Activated CD4-positive, alpha-beta T cell treated with anti-CD3 and anti-CD28 coated beads for 36 hours (primary cell): ENCODE results near the gene SPOUT1. TPM values are rescaled to one million over a fixed set of nuclear protein-coding genes. Genes with fewer than 3 reads are reported as not detected.
"Not testable (repeated sequence)": the region's sequence is repeated elsewhere in the genome, so short reads cannot be mapped to it uniquely, and the experiment has no call there.

Experiments
- ATAC-seq: fragments of 200-7000 bp; cut with Tn5 transposase; one replicate; pipeline ENCODE4 v1.10.0; 2021; ENCODE audit warnings: mild to moderate bottlenecking, moderate library complexity
- CTCF ChIA-PET: fragments of 350-600 bp; sonication (Branson Sonifier 250); formaldehyde crosslinking; loops from one replicate; lab custom pipeline; 2021; ENCODE audit warnings: antibody characterized with exemption; lab: Charles Lee
- POLR2A ChIA-PET: fragments of 350-600 bp; sonication (Branson Sonifier 250); formaldehyde crosslinking; loops from one replicate; lab custom pipeline; 2021; ENCODE audit warnings: antibody characterized with exemption, inconsistent platforms; lab: Charles Lee
- DNase-seq: peaks from one replicate; pipeline ENCODE4 v3.0.0-alpha.2; 2020
- H3K27ac Mint-ChIP-seq: one replicate; pipeline ENCODE4 v1.8.0; 2021; ENCODE audit warnings: mixed read lengths
- H3K27me3 Mint-ChIP-seq: one replicate; pipeline ENCODE4 v1.8.0; 2021; ENCODE audit warnings: mixed read lengths
- H3K36me3 Mint-ChIP-seq: one replicate; pipeline ENCODE4 v1.8.0; 2021; ENCODE audit warnings: low read depth, mixed read lengths
- H3K4me1 Mint-ChIP-seq: one replicate; pipeline ENCODE4 v1.8.0; 2021; ENCODE audit warnings: mixed read lengths
- H3K4me3 Mint-ChIP-seq: one replicate; pipeline ENCODE4 v1.8.0; 2021; ENCODE audit warnings: mild to moderate bottlenecking, moderate library complexity, mixed read lengths
- H3K9me3 Mint-ChIP-seq: one replicate; pipeline ENCODE4 v1.8.0; 2021; ENCODE audit warnings: low read depth, mixed read lengths
- intact Hi-C, 2 experiments: fragments of 100-400 bp; cut with DNase I in 1 of 2; cut with micrococcal nuclease in 1 of 2; formaldehyde crosslinking; loops; one replicate each; pipeline versions ENCODE4 v1.14.2 to v1.15.1; 2022 to 2024; cut with DNase I, micrococcal nuclease
- total RNA-seq, 2 experiments: library from RNA; stranded (reverse); gene quantifications; one replicate each; pipeline ENCODE4 v1.2.3, GENCODE V29; 2021

The SPOUT1 gene
- total RNA-seq, 2 experiments from 2014 or later, result 87.9 to 92.9 TPM

DNA sequence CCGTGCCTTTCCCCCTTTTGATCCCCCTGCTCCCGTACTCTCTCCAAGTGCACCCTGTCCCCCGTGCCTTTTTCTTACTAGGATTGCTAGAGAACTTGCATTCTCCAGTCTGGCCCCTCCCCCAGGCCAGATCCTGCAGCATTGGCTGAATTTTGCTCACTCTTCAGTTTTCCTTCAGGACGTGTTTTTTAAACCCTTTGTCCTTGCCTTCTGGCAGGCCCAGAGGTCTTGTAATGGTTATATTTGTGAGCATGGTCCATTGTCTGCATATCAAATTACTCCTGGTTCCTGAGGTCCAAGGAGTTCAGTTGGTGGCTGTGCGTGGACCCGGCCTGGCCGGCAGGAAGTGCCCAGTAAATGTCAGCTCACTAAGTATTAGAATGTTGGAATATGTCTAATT is 41.9 kb downstream of the SPOUT1 start:
- DNase-seq, result peak; percentile 41
- H3K36me3 Mint-ChIP-seq, result peaks cover 5% of the 10 kb centered on the region
- H3K9me3 Mint-ChIP-seq, result no peaks in the 10 kb centered on the region
- peaks cover 24% of the 10 kb centered on the region for H3K4me1 Mint-ChIP-seq
- ChIA-PET CTCF (interaction anchor here (0.7 to 2.3 kb wide), 7 partner anchors 12 to 426 kb away, joined by 3 to 11 read pairs (median 3); partner anchors contain the start of genes ENDOG, PKN3 and ZER1), POLR2A (no interaction called here)
- intact Hi-C loops, result loop anchor here (1.0 to 5.0 kb wide), 18 partner anchors 16 to 627 kb away; partner anchors contain the start of genes PKN3 (in 2 of the 2), ZER1 (in 2 of the 2), BBLN (in 1 of the 2) and COQ4 (in 1 of the 2)
- no peak for ATAC-seq
- H3K27me3 Mint-ChIP-seq, result no peaks in the 10 kb centered on the region
- peak overlapping the region; percentile 87 for H3K4me3 Mint-ChIP-seq
- peak overlapping the region; percentile 87 for H3K27ac Mint-ChIP-seq

DNA sequence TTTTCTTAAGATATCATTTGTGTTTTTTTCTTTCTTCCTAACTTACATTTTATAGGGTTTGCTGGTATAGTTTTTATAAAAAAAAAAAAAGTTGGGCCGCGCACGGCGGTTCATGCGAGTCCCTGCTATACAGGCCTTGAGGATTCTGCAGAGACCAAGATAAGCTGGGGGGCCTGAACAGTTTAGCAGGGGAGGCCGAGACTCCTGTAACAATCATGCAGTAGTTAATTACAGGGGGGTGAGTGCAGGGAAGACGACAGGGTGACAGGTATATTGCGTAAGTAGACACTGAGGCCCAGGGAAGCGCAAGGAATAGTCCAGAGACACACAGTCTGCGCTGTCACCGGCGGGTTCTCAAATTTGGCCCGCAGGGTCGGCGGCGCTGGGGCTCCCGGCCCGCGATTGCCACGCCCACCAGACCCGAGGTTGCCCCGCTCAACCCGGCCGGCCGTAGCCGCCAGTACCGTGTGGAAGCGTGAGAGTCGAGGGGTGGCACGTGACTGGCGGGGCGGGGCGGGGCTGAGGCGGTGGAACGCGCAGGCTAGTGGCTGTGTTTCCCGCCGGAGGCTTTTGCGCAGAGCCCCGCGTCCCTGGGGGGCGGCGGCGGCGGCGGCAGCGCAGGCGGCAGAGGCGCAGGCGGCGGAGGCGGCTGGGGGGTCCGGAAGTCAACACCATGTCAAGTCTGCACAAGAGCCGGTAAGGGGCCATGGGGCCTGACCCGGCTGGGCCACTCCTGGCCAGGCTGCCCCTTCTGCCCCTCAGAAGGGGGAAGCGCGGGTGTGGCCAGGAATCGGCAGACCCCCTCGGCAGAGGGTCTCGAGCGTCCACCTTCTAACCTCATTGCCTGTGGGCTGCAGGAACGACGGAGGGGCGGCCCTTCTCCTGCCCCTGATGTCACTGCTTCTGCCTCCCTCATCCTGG is 42.7 kb downstream of the SPOUT1 start, which contains the start of gene TBC1D13:
TBC1D13 (plus strand) TSS at position 573 of the 921 bp plus-strand sequence; CDS start at position 674, 101 bp downstream.
- H3K27ac Mint-ChIP-seq, result peak within 1 kb of the TSS; percentile 87
- peak within 1 kb of the TSS; percentile 87 for H3K4me3 Mint-ChIP-seq
- H3K27me3 Mint-ChIP-seq, result no peaks in the 10 kb centered on the region
- CTCF ChIA-PET, result no interaction called here
- peak; percentile 97 for ATAC-seq
- DNase-seq, result peak; percentile 94
- intact Hi-C loops, result loop anchor here (1.0 to 5.0 kb wide), 18 partner anchors 16 to 627 kb away; partner anchors contain the start of genes PKN3 (in 2 of the 2), ZER1 (in 2 of the 2), BBLN (in 1 of the 2) and COQ4 (in 1 of the 2)
- H3K4me1 Mint-ChIP-seq, result peaks cover 18% of the 10 kb centered on the region
- H3K9me3 Mint-ChIP-seq, result no peaks in the 10 kb centered on the region
- peaks cover 1% of the 10 kb centered on the region for H3K36me3 Mint-ChIP-seq
- POLR2A ChIA-PET, result no interaction called here

GRCh38 chr9:128785427-128785826 is 44.2 kb downstream of the SPOUT1 start:
- Mint-ChIP-seq H3K9me3 (peaks cover 3% of the 10 kb centered on the region), H3K27ac (peak overlapping the region; percentile 58), H3K36me3 (no peaks in the 10 kb centered on the region), H3K4me3 (no peak overlapping the region), H3K4me1 (peaks cover 21% of the 10 kb centered on the region), H3K27me3 (no peaks in the 10 kb centered on the region)
- no peak for DNase-seq
- intact Hi-C loops, result loop anchor here (5.0 kb wide), 3 partner anchors 83 to 242 kb away; partner anchors contain the start of genes PKN3 (in 1 of the 2), SH3GLB2 (in 1 of the 2) and SPTAN1 (in 1 of the 2)
- no peak for ATAC-seq
- CTCF ChIA-PET, result no interaction called here
- POLR2A ChIA-PET, result no interaction called here

DNA sequence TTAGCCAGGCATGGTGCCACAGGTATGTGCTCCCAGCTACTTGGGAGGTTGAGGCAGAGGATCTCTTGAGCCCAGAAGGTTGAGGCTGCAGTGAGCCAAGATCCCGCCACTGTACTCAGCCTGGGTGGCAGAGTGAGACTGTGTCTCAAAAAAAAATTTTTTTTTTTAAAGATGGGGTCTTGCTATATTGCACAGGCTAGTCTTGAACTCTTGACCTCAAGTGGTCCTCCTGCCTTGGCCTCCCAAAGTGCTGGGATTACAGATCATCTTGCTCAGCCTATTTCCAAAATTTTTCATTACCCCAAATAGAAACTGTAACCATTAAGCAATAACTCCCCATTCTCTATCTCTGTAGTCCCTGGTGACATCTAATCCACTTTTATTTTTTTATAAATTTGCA is 46.9 kb downstream of the SPOUT1 start:
- Mint-ChIP-seq H3K27me3 (no peaks in the 10 kb centered on the region), H3K27ac (no peak overlapping the region), H3K4me1 (peaks cover 10% of the 10 kb centered on the region), H3K9me3 (peaks cover 3% of the 10 kb centered on the region), H3K36me3 (no peaks in the 10 kb centered on the region), H3K4me3 (no peak overlapping the region)
- ATAC-seq (no peak), DNase-seq (no peak)
- ChIA-PET CTCF (interaction anchor here (0.6 to 0.8 kb wide), 3 partner anchors 16 to 356 kb away, joined by 3 to 4 read pairs (median 4); no protein-coding TSS in a partner anchor), POLR2A (interaction anchor here (0.7 to 1.1 kb wide), 3 partner anchors 9 to 421 kb away, joined by 3 to 5 read pairs (median 3); partner anchors contain the start of gene ENDOG)
- intact Hi-C loops, result no loop called here

- POLR2A ChIA-PET, result interaction anchor here (1.0 to 1.1 kb wide), 2 partner anchors 37 to 420 kb away, joined by 3 to 5 read pairs; partner anchors contain the start of gene ENDOG
Observed at GRCh38 chr9:128781187-128782070, 48.2 kb downstream of the SPOUT1 start.

GRCh38 chr9:128780093-128780492 is 49.5 kb downstream of the SPOUT1 start:
- CTCF ChIA-PET, result interaction anchor here (0.6 kb wide), 1 partner anchor 903 kb away, joined by 3 read pairs; no protein-coding TSS in a partner anchor
- DNase-seq, POLR2A ChIA-PET, intact Hi-C loops, H3K27ac Mint-ChIP-seq, ATAC-seq, H3K27me3 Mint-ChIP-seq, H3K4me3 Mint-ChIP-seq, H3K36me3 Mint-ChIP-seq, H3K4me1 Mint-ChIP-seq, H3K9me3 Mint-ChIP-seq: not testable (repeated sequence)

More at GRCh38 chr9:128781187-128782070, 48.2 kb downstream of the SPOUT1 start:
- CTCF ChIA-PET, result interaction anchor here (0.6 to 0.8 kb wide), 2 partner anchors 40 to 280 kb away, joined by 3 to 4 read pairs; no protein-coding TSS in a partner anchor
- H3K27me3 Mint-ChIP-seq, result no peaks in the 10 kb centered on the region
- H3K9me3 Mint-ChIP-seq, result peaks cover 3% of the 10 kb centered on the region
- H3K36me3 Mint-ChIP-seq, result no peaks in the 10 kb centered on the region
- intact Hi-C loops, result no loop called here
- H3K27ac Mint-ChIP-seq, result no peak overlapping the region
- ATAC-seq (no peak), DNase-seq (no peak)
- no peak overlapping the region for H3K4me3 Mint-ChIP-seq
- peaks cover 10% of the 10 kb centered on the region for H3K4me1 Mint-ChIP-seq

DNA sequence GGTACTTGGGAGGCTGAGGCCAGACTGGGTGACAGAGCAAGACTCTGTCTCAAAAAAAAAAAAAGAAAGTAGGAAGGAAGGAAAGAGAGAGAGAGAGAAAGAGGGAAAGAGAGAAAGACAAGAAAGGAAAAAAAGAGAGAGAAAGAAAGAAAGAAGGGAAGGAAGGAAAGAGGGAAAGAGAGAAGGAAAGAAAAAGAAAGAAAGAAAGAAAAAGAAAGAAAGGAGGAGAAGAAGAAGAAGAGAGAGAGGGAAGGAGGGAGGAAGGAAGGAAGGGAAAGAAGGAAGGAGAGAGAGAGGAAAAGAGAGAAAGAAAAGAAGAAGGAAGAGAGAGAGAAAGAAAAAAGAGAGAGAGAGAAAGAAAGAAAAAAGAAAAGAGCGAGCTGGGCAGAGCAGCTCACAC is 54.8 kb downstream of the SPOUT1 start:
- intact Hi-C loops, result loop anchor here in 1 of 2 experiments (10.0 kb wide), 1 partner anchor 50 kb away; the partner anchor contains the start of gene ZDHHC12
- Mint-ChIP-seq H3K4me3 (no peak overlapping the region), H3K4me1 (peaks cover 10% of the 10 kb centered on the region), H3K27me3 (no peaks in the 10 kb centered on the region), H3K9me3 (no peaks in the 10 kb centered on the region), H3K27ac (no peak overlapping the region), H3K36me3 (no peaks in the 10 kb centered on the region)
- POLR2A ChIA-PET, result no interaction called here
- DNase-seq (no peak), ATAC-seq (no peak)
- CTCF ChIA-PET, result no interaction called here

DNA sequence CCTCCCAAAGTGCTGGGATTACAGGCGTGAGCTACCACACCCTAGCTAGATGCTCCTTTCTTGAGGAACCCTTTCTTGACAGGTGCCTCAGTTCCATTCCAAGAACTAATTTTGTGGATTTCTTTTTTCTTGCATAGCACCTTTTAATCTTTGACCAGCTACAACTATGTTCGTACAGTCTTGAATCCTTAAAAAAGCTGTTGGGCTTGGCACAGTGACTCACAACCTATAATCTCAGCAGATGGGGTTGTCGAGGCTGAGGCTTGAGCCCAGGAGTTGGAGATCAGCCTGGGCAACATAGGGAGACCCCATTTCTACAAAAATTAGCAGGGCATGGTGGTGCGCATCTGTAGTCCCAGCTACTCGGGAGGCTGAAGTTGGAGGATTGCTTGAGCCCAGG is 56.5 kb downstream of the SPOUT1 start:
- peak overlapping the region; percentile 25 for H3K27ac Mint-ChIP-seq
- no peaks in the 10 kb centered on the region for H3K27me3 Mint-ChIP-seq
- CTCF ChIA-PET, result interaction anchor here (0.7 to 2.3 kb wide), 2 partner anchors 16 to 109 kb away, joined by 3 to 11 read pairs; partner anchors contain the start of genes KYAT1 and LRRC8A
- intact Hi-C loops, result loop anchor here in 1 of 2 experiments (10.0 kb wide), 1 partner anchor 48 kb away; the partner anchor contains the start of gene ZDHHC12
- DNase-seq (no peak), ATAC-seq (no peak)
- POLR2A ChIA-PET, result interaction anchor here (1.3 kb wide), 1 partner anchor 9 kb away, joined by 3 read pairs; no protein-coding TSS in a partner anchor
- H3K36me3 Mint-ChIP-seq, result no peaks in the 10 kb centered on the region
- no peaks in the 10 kb centered on the region for H3K9me3 Mint-ChIP-seq
- H3K4me3 Mint-ChIP-seq, result peak overlapping the region; percentile 82
- peaks cover 18% of the 10 kb centered on the region for H3K4me1 Mint-ChIP-seq

GRCh38 chr9:128771745-128772519 is 57.7 kb downstream of the SPOUT1 start, which contains the start of gene ZER1:
ZER1 (minus strand) TSS chr9:128771927; CDS start chr9:128755565, 16,362 bp downstream.
- ATAC-seq, result peak; percentile 94
- peaks cover 18% of the 10 kb centered on the region for H3K4me1 Mint-ChIP-seq
- peak within 1 kb of the TSS; percentile 86 for H3K27ac Mint-ChIP-seq
- no peaks in the 10 kb centered on the region for H3K27me3 Mint-ChIP-seq
- POLR2A ChIA-PET, result no interaction called here
- H3K4me3 Mint-ChIP-seq, result peak within 1 kb of the TSS; percentile 82
- CTCF ChIA-PET, result interaction anchor here (0.6 to 2.3 kb wide), 4 partner anchors 10 to 68 kb away, joined by 3 to 11 read pairs (median 3); no protein-coding TSS in a partner anchor
- H3K36me3 Mint-ChIP-seq, result peaks cover 5% of the 10 kb centered on the region
- no peaks in the 10 kb centered on the region for H3K9me3 Mint-ChIP-seq
- DNase-seq, result peak; percentile 97
- intact Hi-C loops, result loop anchor here (1.0 to 10.0 kb wide), 18 partner anchors 15 to 611 kb away; partner anchors contain the start of genes ENDOG (in 2 of the 2), TBC1D13 (in 2 of the 2), ZDHHC12 (in 2 of the 2) and BBLN (in 1 of the 2)
